Amygdala (tissue), 56 donors: ENCODE data around the gene SCLT1.

ENCODE experiments used
- DNase-seq, 56 donors: peaks; one replicate each; lab custom pipeline; 2025; lab: John Stamatoyannopoulos, UW

The SCLT1 gene

GRCh38 chr4:128879971-128880370 is 213.4 kb downstream of the SCLT1 start:
- DNase-seq = no peak

GRCh38 chr4:128879283-128879682 is 214.1 kb downstream of the SCLT1 start:
- no peak for DNase-seq

GRCh38 chr4:128877934-128878333 is 215.4 kb downstream of the SCLT1 start:
- no peak for DNase-seq

- DNase-seq = no peak
Measured at GRCh38 chr4:128876200-128876599, 217.1 kb downstream of the SCLT1 start.

- no peak for DNase-seq
Measured at GRCh38 chr4:128871948-128872347, 221.4 kb downstream of the SCLT1 start.

GRCh38 chr4:128869776-128870509 is 223.4 kb downstream of the SCLT1 start:
- no peak for DNase-seq

- DNase-seq = no peak
Measured at GRCh38 chr4:128868758-128869157, 224.6 kb downstream of the SCLT1 start.

GRCh38 chr4:128866691-128867090 is 226.6 kb downstream of the SCLT1 start:
- DNase-seq = no peak

- no peak for DNase-seq
Measured at GRCh38 chr4:128866269-128866668, 227.1 kb downstream of the SCLT1 start.

GRCh38 chr4:128865132-128865531 is 228.2 kb downstream of the SCLT1 start:
- DNase-seq = no peak

- DNase-seq = peak in 54 of 56 donors; percentile 1 to 80 (median 54)
Measured at GRCh38 chr4:128863312-128864075, 229.8 kb downstream of the SCLT1 start.

GRCh38 chr4:128862608-128863311 is 230.6 kb downstream of the SCLT1 start:
- peak in 14 of 56 donors; percentile 3 to 42 (median 22) for DNase-seq

- DNase-seq = no peak
Measured at GRCh38 chr4:128861856-128862518, 231.4 kb downstream of the SCLT1 start.

GRCh38 chr4:128859887-128860677 is 233.3 kb downstream of the SCLT1 start:
- peak in 3 of 56 donors; percentile 8 to 15 (median 8) for DNase-seq

- no peak for DNase-seq
Measured at GRCh38 chr4:128858879-128859671, 234.3 kb downstream of the SCLT1 start.

GRCh38 chr4:128856246-128856645 is 237.1 kb downstream of the SCLT1 start:
- no peak for DNase-seq

- DNase-seq = no peak
Measured at GRCh38 chr4:128855621-128856020, 237.7 kb downstream of the SCLT1 start.

- no peak for DNase-seq
Measured at GRCh38 chr4:128854433-128854832, 238.9 kb downstream of the SCLT1 start.

GRCh38 chr4:128853741-128854140 is 239.6 kb downstream of the SCLT1 start:
- DNase-seq = no peak
